ENCODE measurements around the gene CBLL1. TPM values are rescaled to one million over a fixed set of nuclear protein-coding genes. Genes with fewer than 3 reads are reported as not detected.

The CBLL1 gene
- total and polyA plus RNA-seq, 10 of the 15 experiments (the other 5 are each of a cell fraction or from before 2014, with no cell fraction given): 7.2 to 40.1 (median 23.4) TPM

GRCh38 chr7:107785170-107785569 lies 41.2 kb downstream of the CBLL1 start (continued):
- TF ChIP-seq, protein P1, sequence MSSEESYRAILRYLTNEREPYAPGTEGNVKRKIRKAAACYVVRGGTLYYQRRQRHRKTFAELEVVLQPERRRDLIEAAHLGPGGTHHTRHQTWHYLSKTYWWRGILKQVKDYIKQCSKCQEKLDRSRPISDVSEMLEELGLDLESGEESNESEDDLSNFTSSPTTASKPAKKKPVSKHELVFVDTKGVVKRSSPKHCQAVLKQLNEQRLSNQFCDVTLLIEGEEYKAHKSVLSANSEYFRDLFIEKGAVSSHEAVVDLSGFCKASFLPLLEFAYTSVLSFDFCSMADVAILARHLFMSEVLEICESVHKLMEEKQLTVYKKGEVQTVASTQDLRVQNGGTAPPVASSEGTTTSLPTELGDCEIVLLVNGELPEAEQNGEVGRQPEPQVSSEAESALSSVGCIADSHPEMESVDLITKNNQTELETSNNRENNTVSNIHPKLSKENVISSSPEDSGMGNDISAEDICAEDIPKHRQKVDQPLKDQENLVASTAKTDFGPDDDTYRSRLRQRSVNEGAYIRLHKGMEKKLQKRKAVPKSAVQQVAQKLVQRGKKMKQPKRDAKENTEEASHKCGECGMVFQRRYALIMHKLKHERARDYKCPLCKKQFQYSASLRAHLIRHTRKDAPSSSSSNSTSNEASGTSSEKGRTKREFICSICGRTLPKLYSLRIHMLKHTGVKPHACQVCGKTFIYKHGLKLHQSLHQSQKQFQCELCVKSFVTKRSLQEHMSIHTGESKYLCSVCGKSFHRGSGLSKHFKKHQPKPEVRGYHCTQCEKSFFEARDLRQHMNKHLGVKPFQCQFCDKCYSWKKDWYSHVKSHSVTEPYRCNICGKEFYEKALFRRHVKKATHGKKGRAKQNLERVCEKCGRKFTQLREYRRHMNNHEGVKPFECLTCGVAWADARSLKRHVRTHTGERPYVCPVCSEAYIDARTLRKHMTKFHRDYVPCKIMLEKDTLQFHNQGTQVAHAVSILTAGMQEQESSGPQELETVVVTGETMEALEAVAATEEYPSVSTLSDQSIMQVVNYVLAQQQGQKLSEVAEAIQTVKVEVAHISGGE (CRISPR knock-in tag; IDR thresholded peaks at IDR 0.05): no peak
- TF ChIP-seq, protein P2, sequence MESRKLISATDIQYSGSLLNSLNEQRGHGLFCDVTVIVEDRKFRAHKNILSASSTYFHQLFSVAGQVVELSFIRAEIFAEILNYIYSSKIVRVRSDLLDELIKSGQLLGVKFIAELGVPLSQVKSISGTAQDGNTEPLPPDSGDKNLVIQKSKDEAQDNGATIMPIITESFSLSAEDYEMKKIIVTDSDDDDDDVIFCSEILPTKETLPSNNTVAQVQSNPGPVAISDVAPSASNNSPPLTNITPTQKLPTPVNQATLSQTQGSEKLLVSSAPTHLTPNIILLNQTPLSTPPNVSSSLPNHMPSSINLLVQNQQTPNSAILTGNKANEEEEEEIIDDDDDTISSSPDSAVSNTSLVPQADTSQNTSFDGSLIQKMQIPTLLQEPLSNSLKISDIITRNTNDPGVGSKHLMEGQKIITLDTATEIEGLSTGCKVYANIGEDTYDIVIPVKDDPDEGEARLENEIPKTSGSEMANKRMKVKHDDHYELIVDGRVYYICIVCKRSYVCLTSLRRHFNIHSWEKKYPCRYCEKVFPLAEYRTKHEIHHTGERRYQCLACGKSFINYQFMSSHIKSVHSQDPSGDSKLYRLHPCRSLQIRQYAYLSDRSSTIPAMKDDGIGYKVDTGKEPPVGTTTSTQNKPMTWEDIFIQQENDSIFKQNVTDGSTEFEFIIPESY (IDR thresholded peaks at IDR 0.05): no peak
- TF ChIP-seq SRF (IDR thresholded peaks at IDR 0.05; ENCODE audit: low read depth in 2 of 2, low read length in 2 of 2): no peak
- TF ChIP-seq RCOR1 (conservative IDR thresholded peaks at IDR 0.05; ENCODE audit: low read depth, low read length): no peak
- no peak for TF ChIP-seq TBL1XR1 (IDR thresholded peaks at IDR 0.05; ENCODE audit: low read depth, low read length)
- TF ChIP-seq EED (IDR thresholded peaks at IDR 0.05; ENCODE audit: low read depth): no peak
- no peak for TF ChIP-seq STAT3 (IDR thresholded peaks at IDR 0.05; ENCODE audit: low read depth, low read length)
- TF ChIP-seq TCF7 (IDR thresholded peaks at IDR 0.05; ENCODE audit: borderline replicate concordance): no peak
- no peak for TF ChIP-seq ZZZ3 (IDR thresholded peaks at IDR 0.05; ENCODE audit: control insufficient read depth, insufficient read length, low read depth)
- TF ChIP-seq HCFC1 (IDR thresholded peaks at IDR 0.05; ENCODE audit: low read length): no peak
- TF ChIP-seq, protein P3, sequence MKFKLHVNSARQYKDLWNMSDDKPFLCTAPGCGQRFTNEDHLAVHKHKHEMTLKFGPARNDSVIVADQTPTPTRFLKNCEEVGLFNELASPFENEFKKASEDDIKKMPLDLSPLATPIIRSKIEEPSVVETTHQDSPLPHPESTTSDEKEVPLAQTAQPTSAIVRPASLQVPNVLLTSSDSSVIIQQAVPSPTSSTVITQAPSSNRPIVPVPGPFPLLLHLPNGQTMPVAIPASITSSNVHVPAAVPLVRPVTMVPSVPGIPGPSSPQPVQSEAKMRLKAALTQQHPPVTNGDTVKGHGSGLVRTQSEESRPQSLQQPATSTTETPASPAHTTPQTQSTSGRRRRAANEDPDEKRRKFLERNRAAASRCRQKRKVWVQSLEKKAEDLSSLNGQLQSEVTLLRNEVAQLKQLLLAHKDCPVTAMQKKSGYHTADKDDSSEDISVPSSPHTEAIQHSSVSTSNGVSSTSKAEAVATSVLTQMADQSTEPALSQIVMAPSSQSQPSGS (IDR thresholded peaks at IDR 0.05; ENCODE audit: low read length): no peak
